ENCODE results near the gene APOBEC3B. TPM values are rescaled to one million over a fixed set of nuclear protein-coding genes. Genes with fewer than 3 reads are reported as not detected.
"Not testable (repeated sequence)": the region's sequence is repeated elsewhere in the genome, so short reads cannot be mapped to it uniquely, and the experiment has no call there.

APOBEC3B gene
- total and polyA plus RNA-seq, 8 donors: 1.1 to 8.7 (median 3.8) TPM; not detected in 3

DNA sequence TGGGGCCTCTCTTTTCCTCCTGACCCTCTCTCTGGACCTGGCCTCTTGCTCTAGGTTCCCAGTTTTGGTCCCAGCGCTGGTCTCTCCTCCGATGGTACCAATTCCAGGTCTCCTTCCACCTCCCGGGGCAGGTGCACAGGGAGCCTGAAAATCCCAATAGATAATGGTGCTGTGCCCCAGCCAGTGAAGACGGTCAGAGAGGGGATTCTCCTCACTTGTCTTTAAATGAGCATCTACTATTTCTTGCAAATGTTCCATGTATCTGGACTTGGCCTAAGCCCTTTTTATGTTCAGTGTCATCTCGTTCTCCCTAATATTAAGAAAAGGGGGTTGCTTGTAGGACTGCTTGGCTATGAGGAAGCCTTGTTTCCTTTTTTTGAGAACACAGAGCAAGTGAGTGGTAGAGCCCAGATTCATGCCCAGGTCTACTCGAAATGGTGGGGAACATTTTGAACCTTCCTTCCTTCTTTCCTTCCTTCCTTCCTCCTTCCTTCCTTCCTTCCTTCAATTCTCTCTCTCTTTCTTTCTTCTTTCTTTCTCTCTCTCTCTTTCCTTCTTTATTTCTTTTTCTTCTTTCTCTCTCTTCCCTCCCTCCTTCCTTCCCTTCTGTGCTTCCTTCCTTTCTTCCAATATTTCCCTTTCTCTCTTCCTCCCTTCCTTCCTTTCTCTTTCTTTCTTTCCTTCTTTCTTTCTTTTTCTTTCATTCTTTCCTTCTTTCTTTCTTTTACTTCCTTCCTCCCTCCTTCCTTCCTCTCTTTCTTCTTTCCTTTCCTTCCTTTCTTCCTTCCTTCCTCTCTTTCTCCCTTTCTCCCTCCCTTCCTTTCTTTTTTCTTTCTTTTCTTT is 24.1 kb upstream of the APOBEC3B start:
- DNase-seq: no peak
- intact Hi-C loops (cut with DNase I; ENCODE audit: low total_unique reads): no loop called here
- Histone ChIP-seq H3K36me3 (no peaks in the 10 kb centered on the region), H3K4me3 (no peak overlapping the region), H3K9me3 (no peaks in the 10 kb centered on the region), H3K27ac (peak overlapping the region in 2 of 5 donors; percentile 27 to 46), H3K4me1 (peaks cover 11 to 25% (median 14%) of the 10 kb centered on the region in 4 donors), H3K27me3 (no peaks in the 10 kb centered on the region)
- 85 to 94% (median 89%) methylated on average over 6 of the region's 6 CpGs for WGBS, 5 donors
- TF ChIP-seq EP300 (IDR thresholded peaks at IDR 0.05) (no peak), POLR2A (IDR thresholded peaks at IDR 0.05) (no peak), POLR2AphosphoS5 (IDR thresholded peaks at IDR 0.05) (no peak)
- TF ChIP-seq, protein P1, sequence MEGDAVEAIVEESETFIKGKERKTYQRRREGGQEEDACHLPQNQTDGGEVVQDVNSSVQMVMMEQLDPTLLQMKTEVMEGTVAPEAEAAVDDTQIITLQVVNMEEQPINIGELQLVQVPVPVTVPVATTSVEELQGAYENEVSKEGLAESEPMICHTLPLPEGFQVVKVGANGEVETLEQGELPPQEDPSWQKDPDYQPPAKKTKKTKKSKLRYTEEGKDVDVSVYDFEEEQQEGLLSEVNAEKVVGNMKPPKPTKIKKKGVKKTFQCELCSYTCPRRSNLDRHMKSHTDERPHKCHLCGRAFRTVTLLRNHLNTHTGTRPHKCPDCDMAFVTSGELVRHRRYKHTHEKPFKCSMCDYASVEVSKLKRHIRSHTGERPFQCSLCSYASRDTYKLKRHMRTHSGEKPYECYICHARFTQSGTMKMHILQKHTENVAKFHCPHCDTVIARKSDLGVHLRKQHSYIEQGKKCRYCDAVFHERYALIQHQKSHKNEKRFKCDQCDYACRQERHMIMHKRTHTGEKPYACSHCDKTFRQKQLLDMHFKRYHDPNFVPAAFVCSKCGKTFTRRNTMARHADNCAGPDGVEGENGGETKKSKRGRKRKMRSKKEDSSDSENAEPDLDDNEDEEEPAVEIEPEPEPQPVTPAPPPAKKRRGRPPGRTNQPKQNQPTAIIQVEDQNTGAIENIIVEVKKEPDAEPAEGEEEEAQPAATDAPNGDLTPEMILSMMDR (IDR thresholded peaks at IDR 0.05): no peak

DNA sequence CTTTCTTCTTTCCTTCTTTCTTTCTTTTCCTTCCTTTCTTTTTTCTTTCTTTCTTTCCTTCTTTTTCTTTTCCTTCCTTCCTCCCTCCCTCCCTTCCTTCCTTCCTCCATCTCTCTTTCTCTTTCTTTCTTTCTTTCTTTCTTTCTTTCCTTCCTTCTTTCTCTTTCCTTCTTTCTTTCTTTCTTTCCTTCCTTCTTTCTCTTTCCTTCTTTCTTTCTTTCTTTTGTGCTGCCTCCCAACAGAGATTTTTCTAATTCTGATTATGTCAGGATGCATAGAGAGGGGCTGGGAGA is 23.6 kb upstream of the APOBEC3B start:
- H3K27me3 ChIP-seq; DNase-seq; H3K9me3 ChIP-seq; H3K4me3 ChIP-seq; H3K27ac ChIP-seq; intact Hi-C loops (cut with DNase I; ENCODE audit: low total_unique reads); H3K36me3 ChIP-seq: not testable (repeated sequence)
- peaks cover 11 to 31% (median 16%) of the 10 kb centered on the region in 4 donors for H3K4me1 ChIP-seq

DNA sequence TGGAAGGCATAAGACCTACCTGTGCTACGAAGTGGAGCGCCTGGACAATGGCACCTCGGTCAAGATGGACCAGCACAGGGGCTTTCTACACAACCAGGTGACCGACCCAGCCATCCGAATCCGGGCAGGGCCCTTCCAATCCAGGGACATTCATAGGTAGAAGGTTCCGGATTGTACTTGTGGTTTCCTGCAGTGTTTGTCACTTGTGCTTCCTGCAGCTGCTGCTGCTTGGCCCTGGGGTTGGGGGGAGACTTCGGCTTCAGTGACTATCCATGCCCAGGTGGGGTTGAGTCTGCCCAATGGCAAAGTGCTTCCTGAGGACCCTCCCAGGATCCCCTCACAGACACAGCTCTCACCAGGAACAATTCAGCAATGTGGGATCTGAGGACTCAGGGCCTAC is 22.6 kb upstream of the APOBEC3B start:
- H3K27ac ChIP-seq: no peak overlapping the region

DNA sequence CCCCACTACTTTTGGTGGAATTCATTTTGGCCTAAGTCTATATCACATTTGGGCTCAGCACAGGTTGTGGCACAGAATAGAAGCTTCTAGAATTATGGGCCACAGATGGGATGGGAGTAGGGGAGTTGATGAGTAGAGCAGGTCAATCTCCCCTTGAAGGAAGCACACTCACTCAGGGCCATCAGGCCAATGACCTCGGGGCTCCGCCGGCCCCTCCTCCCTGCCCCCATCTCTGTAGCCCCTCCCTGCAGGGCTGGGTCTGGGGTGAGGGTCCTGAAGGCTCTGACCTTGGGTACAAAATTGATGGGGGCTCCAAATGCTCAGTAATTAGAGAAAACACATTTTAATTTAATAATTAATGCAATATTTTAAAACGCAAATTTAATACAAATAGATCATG is 21.5 kb upstream of the APOBEC3B start:
- WGBS, 5 donors: 76 to 91% (median 83%) methylated on average over 3 to 4 of the region's 4 CpGs
- H3K4me3 ChIP-seq; H3K9me3 ChIP-seq; intact Hi-C loops (cut with DNase I; ENCODE audit: low total_unique reads); DNase-seq; H3K27me3 ChIP-seq; H3K27ac ChIP-seq; H3K36me3 ChIP-seq: not testable (repeated sequence)
- peaks cover 0 to 24% (median 10%) of the 10 kb centered on the region in 4 donors for H3K4me1 ChIP-seq

More for the DNA sequence above, 22.6 kb upstream of the APOBEC3B start:
- intact Hi-C loops (cut with DNase I; ENCODE audit: low total_unique reads): no loop called here
- TF ChIP-seq, protein P1 (IDR thresholded peaks at IDR 0.05): no peak
- TF ChIP-seq POLR2AphosphoS5 (IDR thresholded peaks at IDR 0.05) (no peak), POLR2A (IDR thresholded peaks at IDR 0.05) (no peak), EP300 (IDR thresholded peaks at IDR 0.05) (no peak)
- H3K4me3 ChIP-seq: no peak overlapping the region
- 80 to 85% (median 82%) methylated on average over 6 to 8 of the region's 8 CpGs for WGBS, 5 donors
- no peaks in the 10 kb centered on the region for H3K36me3 ChIP-seq
- peaks cover 9 to 34% (median 20%) of the 10 kb centered on the region in 4 donors for H3K4me1 ChIP-seq
- no peaks in the 10 kb centered on the region for H3K27me3 ChIP-seq
- no peak for DNase-seq
- H3K9me3 ChIP-seq: no peaks in the 10 kb centered on the region

DNA sequence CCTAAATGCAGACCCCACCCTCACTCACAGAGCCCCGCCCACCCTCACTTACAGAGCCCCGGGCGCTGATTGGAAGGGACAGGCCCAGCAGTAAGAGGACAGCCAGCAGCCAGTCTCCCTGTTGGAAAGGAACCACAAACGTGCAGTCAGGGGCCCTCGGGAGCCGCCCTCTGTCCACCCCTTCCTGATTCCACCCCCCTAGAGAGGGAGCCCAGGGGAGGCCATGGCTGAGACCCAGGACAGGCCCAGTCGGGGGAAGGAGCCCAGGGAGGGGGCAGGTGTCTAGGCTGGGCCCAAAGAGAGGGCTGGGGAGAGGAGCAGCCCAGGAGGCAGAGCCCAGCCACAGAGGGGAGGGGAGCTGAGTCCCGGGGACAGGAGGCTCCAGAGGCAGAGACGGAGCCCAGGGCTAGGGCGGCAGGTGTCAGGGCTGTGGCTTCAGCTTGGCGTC is 18.8 kb upstream of the APOBEC3B start:
- 20 to 37% (median 27%) methylated on average over 7 to 11 of the region's 11 CpGs; no CpG with 5 or more reads in 1 of the 5 donors for whole genome bisulfite sequencing, 5 donors
- intact Hi-C loops (cut with DNase I; ENCODE audit: low total_unique reads); H3K27me3 ChIP-seq; H3K9me3 ChIP-seq; H3K36me3 ChIP-seq; H3K4me3 ChIP-seq; DNase-seq: not testable (repeated sequence)
- Histone ChIP-seq H3K27ac (peak overlapping the region in 2 of 5 donors; percentile 12 to 39), H3K4me1 (peaks cover 0 to 21% (median 10%) of the 10 kb centered on the region in 4 donors)

DNA sequence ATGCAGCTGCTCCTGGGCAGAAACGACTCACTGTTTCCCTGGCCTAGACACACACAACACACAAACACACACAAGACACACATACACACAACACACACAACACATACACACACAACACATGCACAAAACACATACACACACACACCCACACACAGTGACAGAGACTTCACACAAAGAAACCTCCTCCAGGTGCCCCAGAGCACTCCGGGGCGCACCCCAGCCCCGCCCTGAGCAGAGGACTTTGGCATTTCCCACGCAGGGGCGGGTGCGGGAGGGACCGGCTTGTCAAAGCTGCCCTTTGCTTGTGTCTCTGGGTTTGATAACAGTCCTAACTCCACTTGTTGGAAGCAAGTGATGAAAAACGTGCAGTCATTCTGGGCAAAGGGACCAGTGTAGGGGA is 18.3 kb upstream of the APOBEC3B start:
- TF ChIP-seq EP300 (IDR thresholded peaks at IDR 0.05): no peak
- no peaks in the 10 kb centered on the region for H3K9me3 ChIP-seq
- WGBS, 5 donors: 30 to 59% (median 41%) methylated on average over 6 to 9 of the region's 9 CpGs; no CpG with 5 or more reads in 1 of the 5 donors
- no peak overlapping the region for H3K4me3 ChIP-seq
- H3K27ac ChIP-seq: peak overlapping the region in 2 of 5 donors; percentile 12 to 39
- intact Hi-C loops (cut with DNase I; ENCODE audit: low total_unique reads): no loop called here
- peaks cover 0 to 25% (median 10%) of the 10 kb centered on the region in 4 donors for H3K4me1 ChIP-seq
- H3K36me3 ChIP-seq: no peaks in the 10 kb centered on the region
- no peaks in the 10 kb centered on the region for H3K27me3 ChIP-seq
- DNase-seq: peak; percentile 74 to 85

Data from stomach (tissue), 9 donors.